Measurements from ENCODE around the gene MTMR11. TPM values are rescaled to one million over a fixed set of nuclear protein-coding genes. Genes with fewer than 3 reads are reported as not detected.

Gene MTMR11, protein sequence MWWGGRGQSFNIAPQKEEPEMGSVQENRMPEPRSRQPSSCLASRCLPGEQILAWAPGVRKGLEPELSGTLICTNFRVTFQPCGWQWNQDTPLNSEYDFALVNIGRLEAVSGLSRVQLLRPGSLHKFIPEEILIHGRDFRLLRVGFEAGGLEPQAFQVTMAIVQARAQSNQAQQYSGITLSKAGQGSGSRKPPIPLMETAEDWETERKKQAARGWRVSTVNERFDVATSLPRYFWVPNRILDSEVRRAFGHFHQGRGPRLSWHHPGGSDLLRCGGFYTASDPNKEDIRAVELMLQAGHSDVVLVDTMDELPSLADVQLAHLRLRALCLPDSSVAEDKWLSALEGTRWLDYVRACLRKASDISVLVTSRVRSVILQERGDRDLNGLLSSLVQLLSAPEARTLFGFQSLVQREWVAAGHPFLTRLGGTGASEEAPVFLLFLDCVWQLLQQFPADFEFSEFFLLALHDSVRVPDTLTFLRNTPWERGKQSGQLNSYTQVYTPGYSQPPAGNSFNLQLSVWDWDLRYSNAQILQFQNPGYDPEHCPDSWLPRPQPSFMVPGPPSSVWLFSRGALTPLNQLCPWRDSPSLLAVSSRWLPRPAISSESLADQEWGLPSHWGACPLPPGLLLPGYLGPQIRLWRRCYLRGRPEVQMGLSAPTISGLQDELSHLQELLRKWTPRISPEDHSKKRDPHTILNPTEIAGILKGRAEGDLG
- 9.3 and 10.2 TPM in 2 replicates for total RNA-seq

DNA sequence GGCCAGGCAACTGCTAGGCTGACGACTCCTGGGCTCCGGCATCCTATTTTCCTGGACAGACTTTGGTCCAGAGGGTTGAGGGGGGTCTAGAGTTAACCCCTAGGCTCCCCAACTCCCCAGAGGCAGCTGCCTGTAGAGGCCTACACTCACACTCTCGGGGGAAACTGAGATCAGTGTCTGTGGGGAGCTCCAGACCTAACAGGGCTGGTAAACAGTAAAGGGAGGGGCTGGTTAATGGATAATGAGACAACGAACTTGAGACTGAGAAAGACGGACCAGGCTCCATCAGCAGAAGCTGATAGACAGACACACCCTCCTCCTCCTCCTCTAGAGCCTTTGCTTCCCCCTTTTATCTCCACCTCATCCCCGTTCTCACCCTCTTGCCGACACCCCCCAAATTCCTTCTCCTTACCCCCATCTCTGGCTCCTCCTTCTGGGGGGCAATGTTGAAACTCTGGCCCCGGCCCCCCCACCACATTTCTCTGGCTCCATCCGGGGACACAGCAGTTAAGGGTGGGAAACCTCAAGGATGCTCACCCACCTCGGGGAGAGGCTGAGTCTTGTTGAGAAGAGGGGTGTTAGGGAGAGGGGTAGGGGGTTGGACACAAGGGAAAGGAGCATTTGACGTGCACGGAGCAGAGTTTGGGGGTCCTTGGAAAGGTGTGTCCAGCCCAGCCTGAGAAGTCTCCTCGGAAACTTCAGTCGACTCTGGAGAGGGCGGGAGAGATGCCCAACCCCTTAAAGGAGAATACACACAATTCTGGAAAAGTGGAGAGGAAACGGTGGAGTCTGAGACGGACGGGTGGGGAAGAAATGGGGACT lies at the start of gene MTMR11:
Gene MTMR11 (minus strand): TSS at position 710 of the 822 bp plus-strand sequence. CDS start 232 bp downstream, at position 478.

DNA sequence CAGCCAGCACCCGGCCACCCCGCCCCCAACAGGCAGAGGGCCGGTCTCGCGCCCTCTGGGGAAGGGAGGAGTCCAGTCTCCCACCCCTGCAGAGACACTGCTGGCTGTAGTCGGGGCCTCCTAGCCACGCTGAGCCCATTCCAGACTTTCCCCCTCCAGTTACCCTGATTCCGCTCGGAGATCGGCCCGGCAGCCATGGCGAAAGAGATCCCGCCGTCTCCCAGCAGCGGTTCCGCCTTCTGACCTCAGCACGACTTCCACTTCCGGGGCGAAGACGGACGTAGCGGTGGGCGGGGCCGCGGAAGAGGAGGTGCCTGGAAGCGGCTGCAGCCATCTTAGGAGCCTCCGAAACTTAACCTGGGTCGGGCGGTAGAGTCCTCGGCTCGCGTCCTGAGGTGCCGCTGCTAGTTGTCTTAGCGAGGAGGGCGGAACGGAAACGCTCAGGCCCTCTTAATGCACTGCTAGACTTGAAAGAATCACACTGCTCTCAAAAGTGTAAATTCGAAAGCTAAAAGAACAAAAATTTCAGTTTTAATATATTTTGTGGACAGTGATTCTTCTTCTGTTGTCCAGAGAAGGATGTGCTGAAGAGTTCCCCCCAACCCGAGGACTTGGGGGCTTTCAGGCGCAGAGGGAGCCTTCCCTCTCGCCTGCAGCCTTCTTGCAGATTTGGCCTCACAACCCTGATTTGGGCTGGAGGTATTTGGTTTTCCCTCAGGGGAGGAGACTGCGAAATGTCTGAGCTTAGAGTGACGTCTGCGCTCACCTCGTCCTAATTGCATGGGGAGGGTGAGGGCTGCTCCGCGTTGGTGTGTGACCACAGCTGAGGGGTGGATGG lies 8.9 kb downstream of the MTMR11 start, which contains the start of gene SF3B4:
Gene SF3B4 (minus strand): TSS at position 241 of the 838 bp plus-strand sequence. CDS start 44 bp downstream, at position 197.

DNA sequence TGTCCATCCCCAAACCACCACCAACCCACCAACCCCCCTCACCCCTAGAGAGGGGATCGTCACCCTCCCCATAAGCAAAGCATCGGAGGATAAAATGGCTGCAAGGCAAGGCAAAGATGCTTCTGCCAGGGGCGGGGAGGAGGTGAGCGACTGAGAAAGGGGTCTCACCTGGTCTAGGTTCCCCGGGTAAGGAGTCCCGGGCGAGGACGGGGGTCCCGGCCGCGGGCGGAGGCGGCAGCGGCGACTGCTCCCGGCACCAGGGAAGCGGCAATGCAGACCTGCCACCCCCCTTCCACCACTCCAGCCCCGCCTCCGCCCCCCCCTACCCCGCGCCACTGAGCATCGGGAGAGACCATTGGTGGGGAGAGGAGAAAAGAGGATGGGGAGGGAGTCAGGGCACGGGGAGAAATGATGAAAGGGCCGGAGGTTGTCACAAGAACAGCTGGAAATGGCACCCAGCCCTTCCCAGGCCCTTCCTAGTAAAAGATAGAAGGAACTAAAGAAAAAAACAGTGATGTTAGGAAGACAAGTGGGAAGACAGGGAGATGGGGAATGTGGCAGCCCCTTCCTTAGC lies 19.0 kb downstream of the MTMR11 start, which contains the start of gene SV2A:
Gene SV2A (minus strand): TSS at position 274 of the 574 bp plus-strand sequence. CDS start 4,004 bp downstream, outside the sequence.

DNA sequence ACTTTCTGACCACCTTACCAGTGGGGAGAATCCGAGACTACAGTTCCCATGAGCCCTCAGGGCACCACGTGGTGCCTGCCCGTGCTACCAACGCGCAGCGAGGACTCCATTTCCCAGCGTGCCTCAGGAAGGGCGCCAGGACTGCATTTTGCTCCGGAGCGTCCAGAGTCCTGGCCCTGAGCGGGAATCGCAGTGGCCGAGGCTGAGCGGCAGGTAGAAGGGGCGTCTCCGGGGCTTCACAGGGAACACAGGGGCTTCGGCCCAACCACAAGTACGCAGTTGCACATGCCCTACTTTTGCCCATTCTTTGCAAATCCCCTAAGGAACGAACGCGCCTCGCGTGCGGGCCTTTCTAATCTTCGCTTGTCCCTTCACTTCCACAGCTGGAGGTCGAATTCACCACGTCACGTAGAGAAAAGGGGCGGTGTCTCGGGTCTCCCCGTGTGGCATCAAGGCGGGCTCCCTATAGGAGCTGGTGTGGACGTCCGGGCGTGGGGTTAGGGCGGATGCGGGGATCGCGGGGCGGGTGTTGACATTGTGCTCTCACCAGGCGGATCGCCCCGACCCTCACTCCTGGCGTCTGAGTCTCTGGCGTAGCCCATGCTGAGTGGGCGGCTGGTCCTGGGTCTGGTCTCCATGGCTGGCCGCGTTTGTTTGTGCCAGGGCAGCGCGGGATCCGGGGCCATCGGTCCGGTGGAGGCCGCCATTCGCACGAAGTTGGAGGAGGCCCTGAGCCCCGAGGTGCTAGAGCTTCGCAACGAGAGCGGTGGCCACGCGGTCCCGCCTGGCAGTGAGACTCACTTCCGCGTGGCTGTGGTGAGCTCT lies 37.0 kb downstream of the MTMR11 start, which contains the start of gene BOLA1:
Gene BOLA1 (plus strand): TSS at position 109 of the 825 bp plus-strand sequence. CDS start 492 bp downstream, at position 601.

Other genes with a start within 250 kb of the MTMR11 start
- not detected in 2 replicates for gene FCGR1A, start 154.2 kb downstream of the MTMR11 start, total RNA-seq
- gene BOLA1, start 37.3 kb downstream of the MTMR11 start, total RNA-seq = 24.9 and 29.4 TPM in 2 replicates
- 3.4 and 4.5 TPM in 2 replicates for gene SV2A, start 19.0 kb downstream of the MTMR11 start, total RNA-seq
- gene SF3B4, start 9.1 kb downstream of the MTMR11 start, total RNA-seq = 10.6 and 15.6 TPM in 2 replicates
- 6.5 and 9.5 TPM in 2 replicates for gene OTUD7B, start 73.8 kb upstream of the MTMR11 start, total RNA-seq
- 18.4 and 23.1 TPM in 2 replicates for gene VPS45, start 130.9 kb upstream of the MTMR11 start, total RNA-seq
- gene PLEKHO1, start 213.0 kb upstream of the MTMR11 start, total RNA-seq = 7.2 and 8.0 TPM in 2 replicates

Measured in airway epithelial cell (primary cell).